Measurements from ENCODE around the gene MEX3C. TPM values are rescaled to one million over a fixed set of nuclear protein-coding genes. Genes with fewer than 3 reads are reported as not detected.

The MEX3C gene
- total and polyA plus RNA-seq, 2 of the 4 experiments (the other 2 are of a cell fraction), result 26.0 to 50.9 TPM

- Histone ChIP-seq H3K27ac (ENCODE audit: insufficient read depth, low read length) (peak overlapping the region; percentile 21; the same call in 1 of the 2 replicates), H4K20me1 (ENCODE audit: insufficient read depth, low read length) (peaks cover 55% of the 10 kb centered on the region), H3K4ac (ENCODE audit: low read depth, low read length) (no peak overlapping the region), H3K4me2 (ENCODE audit: low read depth, low read length) (peak overlapping the region; percentile 99), H4K5ac (ENCODE audit: low read depth, low read length) (peak overlapping the region; percentile 7; the same call in 1 of the 2 replicates), H2BK20ac (ENCODE audit: low read depth, low read length) (no peak overlapping the region), H3K9ac (ENCODE audit: low read depth, low read length) (peak overlapping the region; percentile 96), H3K36me3 (ENCODE audit: control insufficient read depth, insufficient read depth, low read length) (no peaks in the 10 kb centered on the region), H3K27me3 (ENCODE audit: control insufficient read depth, insufficient read depth, low read length) (no peaks in the 10 kb centered on the region), H3K56ac (ENCODE audit: extremely low read depth, insufficient read depth, low read length) (0 out of 2 replicates have a peak overlapping the region, but pooled peaks have one; percentile 38), H3K79me1 (ENCODE audit: low read depth in 1 of 2, low read length in 2 of 2) (peaks cover 0 to 33% of the 10 kb centered on the region in 2 experiments; a peak in 2 of 4 replicates), H2AFZ (replicated peaks; ENCODE audit: low read length, poor library complexity) (no peak overlapping the region), H3K9me3 (ENCODE audit: control insufficient read depth, insufficient read depth, low read length) (no peaks in the 10 kb centered on the region), H4K91ac (ENCODE audit: insufficient read depth, low read depth, low read length) (no peak overlapping the region), H3K9me1 (ENCODE audit: insufficient read depth, low read length) (peaks cover 5% of the 10 kb centered on the region), H2BK15ac (ENCODE audit: low read depth, low read length) (no peak overlapping the region), H3K4me1 (ENCODE audit: control insufficient read depth, insufficient read depth, low read length) (peaks cover 6% of the 10 kb centered on the region; the same call in 1 of the 2 replicates), H3K14ac (replicated peaks; ENCODE audit: low read depth, low read length) (peak overlapping the region; percentile 70; the same call in 1 of the 2 replicates), H2AK9ac (replicated peaks; ENCODE audit: low read depth, low read length, poor library complexity) (peak overlapping the region; percentile 71), H2BK120ac (ENCODE audit: low read depth, low read length) (no peak overlapping the region), H3K18ac (ENCODE audit: low read depth, low read length) (no peak overlapping the region), H2BK5ac (ENCODE audit: low read depth, low read length, poor library complexity, severe bottlenecking) (peak overlapping the region; percentile 43), H4K8ac (ENCODE audit: low read depth in 2 of 2, low read length in 2 of 2) (no peak overlapping the region), H2AK5ac (ENCODE audit: low read depth, low read length) (no peak overlapping the region), H3K4me3 (ENCODE audit: insufficient read depth, low read depth, low read length) (peak overlapping the region; percentile 98), H3K23ac (ENCODE audit: low read depth, low read length) (peak overlapping the region; percentile 56; the same call in 1 of the 2 replicates)
- dilution Hi-C loops (cut with HindIII; ENCODE audit: low sequenced_read_pairs, unreplicated experiment) (no loop called here), intact Hi-C loops (cut with micrococcal nuclease) (loop anchor here (5.0 to 10.0 kb wide), 3 partner anchors 162 to 372 kb away; partner anchors contain the start of genes ELAC1, MRO and SMAD4), in situ Hi-C loops (cut with MboI; ENCODE audit: low sequenced_read_pairs) (no loop called here)
- 25% methylated on average over 2 of the region's 3 CpGs; no CpG with 5 or more reads in 1 of the 2 experiments for WGBS, 2 experiments (ENCODE audit: extremely low coverage in 2 of 2, insufficient read length in 1 of 2)
- no peak for ATAC-seq (ENCODE audit: low read depth)
- ChIA-PET POLR2A (ENCODE audit: unreplicated experiment) (no interaction called here), CTCF (no interaction called here)
- TF ChIP-seq BHLHE40 (IDR thresholded peaks at IDR 0.05; ENCODE audit: low read depth, low read length), result no peak
- no peak for TF ChIP-seq ELK1 (IDR thresholded peaks at IDR 0.05; ENCODE audit: borderline replicate concordance, low read depth, low read length)
- no peak for TF ChIP-seq MAZ (IDR thresholded peaks at IDR 0.05; ENCODE audit: borderline replicate concordance, low read depth, low read length)
- no peak for TF ChIP-seq USF2 (IDR thresholded peaks at IDR 0.05; ENCODE audit: low read depth, low read length)
- TF ChIP-seq NFE2L2 (IDR thresholded peaks at IDR 0.05; ENCODE audit: low read depth, low read length), result no peak
- no peak for TF ChIP-seq RAD21 (IDR thresholded peaks at IDR 0.05; ENCODE audit: low read length)
- TF ChIP-seq CTCF (conservative IDR thresholded peaks at IDR 0.05; ENCODE audit: low read depth, low read length), result no peak
- TF ChIP-seq POLR2A (IDR thresholded peaks at IDR 0.05; ENCODE audit: low read depth, low read length), result no peak
- TF ChIP-seq MXI1 (IDR thresholded peaks at IDR 0.05; ENCODE audit: borderline replicate concordance, low read depth, low read length), result no peak
- no peak for TF ChIP-seq FOS (IDR thresholded peaks at IDR 0.05; ENCODE audit: low read depth, low read length)
- no peak for TF ChIP-seq CHD1 (IDR thresholded peaks at IDR 0.05; ENCODE audit: low read depth, low read length)
- TF ChIP-seq RCOR1 (IDR thresholded peaks at IDR 0.05; ENCODE audit: insufficient replicate concordance, low read length), result no peak
- TF ChIP-seq CEBPB (IDR thresholded peaks at IDR 0.05; ENCODE audit: low read depth, low read length), result no peak
- no peak for TF ChIP-seq SMC3 (IDR thresholded peaks at IDR 0.05; ENCODE audit: low read depth, low read length)
- TF ChIP-seq RFX5 (IDR thresholded peaks at IDR 0.05; ENCODE audit: low read depth, low read length), result no peak
- TF ChIP-seq MAFK (IDR thresholded peaks at IDR 0.05; ENCODE audit: low read depth, low read length), result no peak
- no TSS peak for BruUV-seq (replicated peaks)
- DNase-seq, result no peak
Observed at GRCh38 chr18:51194604-51195003, 2.9 kb downstream of the MEX3C start.
